Esophagus squamous epithelium (tissue), 4 donors: ENCODE measurements around the gene TSPAN31.

Experiments used
- POLR2A ChIP-seq, 4 donors: fragments of 450-650 bp; IDR thresholded peaks; one replicate each; pipeline ENCODE4 v1.6.1; 2017; ENCODE audit warnings: antibody characterized with exemption in 4 of 4, mild to moderate bottlenecking in 4 of 4, moderate library complexity in 3 of 4
- TF ChIP-seq, protein P1 (sequence below), 6 experiments: fragments of 450-650 bp in 4 of 6; fragments of 200-600 bp in 2 of 6; sonication (generic) in 2 of 6; IDR thresholded peaks; one replicate each; pipeline ENCODE4 v1.5.1; 2016 to 2019; ENCODE audit warnings: antibody characterized with exemption in 6 of 6, mild to moderate bottlenecking in 4 of 6, moderate library complexity in 4 of 6

DNA sequence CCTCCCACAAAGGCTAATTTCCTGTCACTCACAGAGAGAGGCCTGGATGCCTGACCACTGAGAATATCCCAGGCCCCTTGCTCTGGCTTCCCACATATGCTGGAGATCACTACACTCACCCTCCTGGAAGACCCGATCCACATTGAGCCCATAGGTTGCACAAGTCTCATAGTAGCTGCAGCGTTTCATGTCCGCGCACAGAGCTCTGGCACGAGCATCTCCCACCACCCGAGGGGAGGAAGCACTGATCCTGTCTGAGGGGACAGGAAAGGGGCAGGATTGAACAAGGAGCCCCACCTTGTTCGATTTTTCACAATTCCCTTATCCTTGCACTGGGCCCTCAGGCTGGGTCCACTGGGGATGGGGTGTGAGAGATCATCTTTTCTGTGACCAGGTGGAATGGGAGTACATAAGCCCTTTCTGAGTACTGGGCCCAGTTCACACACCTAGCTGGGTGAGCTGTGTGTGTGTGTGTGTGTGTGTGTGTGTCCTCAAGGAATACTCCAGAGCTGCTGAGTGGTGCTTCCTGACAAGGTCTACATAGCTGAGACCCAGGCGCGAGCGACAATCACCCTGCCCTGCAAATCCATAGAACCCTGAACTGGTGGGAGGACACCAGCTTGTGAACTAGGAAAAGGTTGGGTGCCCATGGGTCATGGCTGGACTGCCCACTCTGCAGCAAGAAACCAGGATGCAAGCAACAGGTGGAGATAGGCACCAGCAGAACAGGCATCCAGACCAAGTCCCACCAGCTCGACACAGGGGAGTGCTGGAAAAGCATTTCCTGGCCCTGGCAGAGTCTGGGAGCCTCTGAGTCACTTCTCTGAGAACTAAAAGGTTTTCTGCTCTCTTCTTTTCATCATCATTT is 11.9 kb upstream of the TSPAN31 start:
- TF ChIP-seq POLR2A (IDR thresholded peaks at IDR 0.05) = no peak
- TF ChIP-seq, protein P1, sequence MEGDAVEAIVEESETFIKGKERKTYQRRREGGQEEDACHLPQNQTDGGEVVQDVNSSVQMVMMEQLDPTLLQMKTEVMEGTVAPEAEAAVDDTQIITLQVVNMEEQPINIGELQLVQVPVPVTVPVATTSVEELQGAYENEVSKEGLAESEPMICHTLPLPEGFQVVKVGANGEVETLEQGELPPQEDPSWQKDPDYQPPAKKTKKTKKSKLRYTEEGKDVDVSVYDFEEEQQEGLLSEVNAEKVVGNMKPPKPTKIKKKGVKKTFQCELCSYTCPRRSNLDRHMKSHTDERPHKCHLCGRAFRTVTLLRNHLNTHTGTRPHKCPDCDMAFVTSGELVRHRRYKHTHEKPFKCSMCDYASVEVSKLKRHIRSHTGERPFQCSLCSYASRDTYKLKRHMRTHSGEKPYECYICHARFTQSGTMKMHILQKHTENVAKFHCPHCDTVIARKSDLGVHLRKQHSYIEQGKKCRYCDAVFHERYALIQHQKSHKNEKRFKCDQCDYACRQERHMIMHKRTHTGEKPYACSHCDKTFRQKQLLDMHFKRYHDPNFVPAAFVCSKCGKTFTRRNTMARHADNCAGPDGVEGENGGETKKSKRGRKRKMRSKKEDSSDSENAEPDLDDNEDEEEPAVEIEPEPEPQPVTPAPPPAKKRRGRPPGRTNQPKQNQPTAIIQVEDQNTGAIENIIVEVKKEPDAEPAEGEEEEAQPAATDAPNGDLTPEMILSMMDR (IDR thresholded peaks at IDR 0.05) = no peak
